Smooth muscle cell (in vitro differentiated cells): ENCODE data around the gene SLC13A4. TPM values are rescaled to one million over a fixed set of nuclear protein-coding genes. Genes with fewer than 3 reads are reported as not detected.
A peak's percentile ranks its signal among the peaks of the same experiment; 100 is the strongest.

Experiments
- DNase-seq: peaks from one replicate; lab custom pipeline; 2025; ENCODE audit not compliant: unreplicated experiment; lab: John Stamatoyannopoulos, UW
- H2AFZ ChIP-seq: fragments of 200-600 bp; sonication (generic); 2 replicates; pipeline ENCODE4 v1.6.0; 2016; ENCODE audit warnings: antibody characterized with exemption, low read depth, mild to moderate bottlenecking
- H3F3A ChIP-seq: fragments of 200-600 bp; sonication (generic); 2 replicates; pipeline ENCODE4 v1.6.0; 2017; ENCODE audit warnings: antibody characterized with exemption, low read depth
- H3K27ac ChIP-seq: fragments of 200-600 bp; sonication (generic); 2 replicates; pipeline ENCODE4 v1.5.1; 2016; ENCODE audit warnings: low read depth, mild to moderate bottlenecking
- H3K27me3 ChIP-seq: fragments of 200-600 bp; sonication (generic); 2 replicates; pipeline ENCODE4 v1.6.1; 2016; ENCODE audit warnings: low read depth, mild to moderate bottlenecking
- H3K36me3 ChIP-seq: fragments of 200-600 bp; sonication (generic); 2 replicates; pipeline ENCODE4 v1.5.1; 2016; ENCODE audit warnings: low read depth
- H3K4me1 ChIP-seq: fragments of 200-600 bp; sonication (generic); 2 replicates; pipeline ENCODE4 v1.5.1; 2016; ENCODE audit warnings: low read depth
- H3K4me2 ChIP-seq: fragments of 200-600 bp; sonication (generic); 2 replicates; pipeline ENCODE4 v1.6.0; 2016; ENCODE audit warnings: mild to moderate bottlenecking
- H3K4me3 ChIP-seq: fragments of 200-600 bp; sonication (generic); 2 replicates; pipeline ENCODE4 v1.5.1; 2016; ENCODE audit warnings: mild to moderate bottlenecking
- H3K79me2 ChIP-seq: fragments of 200-600 bp; sonication (generic); 2 replicates; pipeline ENCODE4 v1.6.0; 2016; ENCODE audit warnings: low read depth, mild to moderate bottlenecking
- H3K9ac ChIP-seq: fragments of 200-600 bp; sonication (generic); 2 replicates; pipeline ENCODE4 v1.6.0; 2016; ENCODE audit warnings: low read depth
- H3K9me3 ChIP-seq: fragments of 200-600 bp; sonication (generic); replicated peaks from 2 replicates; pipeline ENCODE4 v1.5.1; 2016; ENCODE audit warnings: low read depth
- H4K20me1 ChIP-seq: fragments of 200-600 bp; sonication (generic); 2 replicates; pipeline ENCODE4 v1.6.0; 2016; ENCODE audit warnings: low read depth
- CTCF ChIP-seq: fragments of 200-600 bp; sonication (generic); IDR thresholded peaks from 2 replicates; pipeline ENCODE4 v1.5.1; 2017; ENCODE audit warnings: borderline replicate concordance, mild to moderate bottlenecking, antibody characterized with exemption; ENCODE audit not compliant: insufficient read depth, poor library complexity, severe bottlenecking
- WGBS: methylation state at CpG from one replicate; pipeline ENCODE4 v1.1.7; 2016; ENCODE audit warnings: low lambda C conversion rate; 5-methylcytosine and 5-hydroxymethylcytosine counted together
- polyA plus RNA-seq: library from polyadenylated mRNA; unstranded; fragments of >200 nt; fragmentation: Nextera tagmentation; extraction: Ambion mirVana; gene quantifications from 2 replicates; pipeline ENCODE4 v1.2.1, GENCODE V29; 2016
- total RNA-seq: library from RNA; depleted of rRNA; stranded (reverse); fragments of >200 nt; gene quantifications from 2 replicates; pipeline ENCODE4 v1.2.3, GENCODE V29; 2014

Gene SLC13A4
- total and polyA plus RNA-seq, 2 experiments from 2014 or later = 0.61 TPM; not detected in 1

- 79% methylated on average over 1 of the region's 1 CpG for WGBS
- Histone ChIP-seq H3K79me2 (no peaks in the 10 kb centered on the region), H3K4me1 (peaks cover 39% of the 10 kb centered on the region), H4K20me1 (no peaks in the 10 kb centered on the region), H3K9ac (no peak overlapping the region), H3K4me3 (no peak overlapping the region), H3K27ac (peak overlapping the region; percentile 89), H2AFZ (no peak overlapping the region), H3K36me3 (no peaks in the 10 kb centered on the region), H3F3A (peaks cover 4% of the 10 kb centered on the region), H3K9me3 (no peaks in the 10 kb centered on the region), H3K27me3 (no peaks in the 10 kb centered on the region), H3K4me2 (no peak overlapping the region)
- no peak for TF ChIP-seq CTCF
- DNase-seq = no peak
Observed at GRCh38 chr7:135771051-135771450, 43.1 kb upstream of the SLC13A4 start.

DNA sequence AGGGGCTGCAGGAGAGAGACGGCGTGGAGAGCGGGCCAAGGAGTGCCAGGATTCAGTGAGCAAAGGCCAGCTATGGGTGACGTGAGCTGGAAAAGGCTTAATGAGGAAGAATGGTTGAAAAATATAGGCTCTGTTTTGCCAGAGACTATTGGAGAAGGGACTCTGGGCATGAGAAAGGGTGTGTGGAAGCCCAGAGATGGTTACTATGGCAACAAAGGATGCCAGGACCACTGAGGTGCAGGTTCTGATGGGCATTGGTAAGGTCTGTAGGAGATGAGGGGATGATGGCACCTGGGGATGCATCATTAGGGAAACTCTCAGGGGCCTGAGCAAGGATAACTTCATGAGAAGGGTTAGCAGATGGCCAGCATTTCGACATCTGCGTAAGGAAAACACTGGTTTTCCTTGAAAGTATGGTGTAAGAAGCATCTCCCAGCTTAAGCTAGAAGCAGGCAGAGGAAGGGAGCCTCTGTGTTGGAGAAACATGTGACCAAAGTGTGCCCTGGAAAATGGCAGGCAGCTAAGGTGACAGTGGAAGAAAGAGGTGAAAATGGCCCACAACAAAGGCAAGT, 42.2 kb upstream of the SLC13A4 start:
- TF ChIP-seq CTCF = no peak
- WGBS = 89% methylated on average over 6 of the region's 6 CpGs
- H3K4me2 ChIP-seq = no peak overlapping the region
- no peaks in the 10 kb centered on the region for H3K36me3 ChIP-seq
- no peaks in the 10 kb centered on the region for H3K27me3 ChIP-seq
- no peak overlapping the region for H3K27ac ChIP-seq
- H4K20me1 ChIP-seq = no peaks in the 10 kb centered on the region
- H2AFZ ChIP-seq = no peak overlapping the region
- no peaks in the 10 kb centered on the region for H3K79me2 ChIP-seq
- DNase-seq = no peak
- H3K4me3 ChIP-seq = no peak overlapping the region
- H3K9ac ChIP-seq = no peak overlapping the region
- peaks cover 39% of the 10 kb centered on the region for H3K4me1 ChIP-seq
- H3K9me3 ChIP-seq = no peaks in the 10 kb centered on the region
- peaks cover 4% of the 10 kb centered on the region for H3F3A ChIP-seq

DNA sequence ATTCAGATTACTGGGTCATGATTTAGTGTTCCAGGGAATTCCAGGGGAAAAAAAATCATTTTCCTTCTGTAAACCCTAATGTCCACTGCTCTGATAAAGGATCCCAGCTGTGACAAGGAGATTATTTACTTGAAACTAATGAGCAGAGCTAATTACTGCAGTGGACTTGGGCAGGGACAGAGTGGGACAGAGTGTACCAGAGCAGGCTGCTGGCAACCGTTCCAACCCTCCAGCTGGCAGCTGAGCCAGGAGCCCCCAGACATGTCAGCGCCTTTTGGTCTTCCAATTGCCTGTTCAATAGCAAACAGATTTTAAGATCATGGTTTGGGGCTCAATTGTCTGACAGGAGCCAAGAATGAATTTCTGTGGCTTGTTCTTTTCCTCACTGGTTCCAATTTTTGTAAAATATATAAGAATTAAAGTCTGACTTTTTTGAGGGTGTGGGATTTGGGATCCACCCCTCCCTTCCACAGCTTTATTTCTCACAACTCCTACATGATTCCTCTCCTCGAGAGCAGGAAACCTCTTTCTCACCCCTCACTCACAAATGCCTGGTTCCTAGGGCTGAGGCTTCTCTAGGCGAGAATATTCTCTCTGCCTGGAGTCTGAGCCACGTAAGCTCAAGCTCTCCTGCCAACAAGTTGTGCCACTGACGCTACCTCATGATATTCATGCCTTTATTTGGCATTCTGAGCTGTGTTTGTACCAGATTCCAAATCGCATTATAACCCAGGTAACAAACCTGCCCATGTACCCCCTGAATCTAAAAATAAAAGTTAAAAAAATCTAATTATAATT, 41.2 kb upstream of the SLC13A4 start:
- Histone ChIP-seq H4K20me1 (no peaks in the 10 kb centered on the region), H3K36me3 (no peaks in the 10 kb centered on the region), H3F3A (peaks cover 4% of the 10 kb centered on the region), H2AFZ (no peak overlapping the region), H3K27me3 (no peaks in the 10 kb centered on the region), H3K9ac (no peak overlapping the region), H3K79me2 (no peaks in the 10 kb centered on the region), H3K9me3 (no peaks in the 10 kb centered on the region), H3K27ac (no peak overlapping the region), H3K4me2 (no peak overlapping the region), H3K4me3 (no peak overlapping the region), H3K4me1 (peaks cover 35% of the 10 kb centered on the region)
- DNase-seq = no peak
- no peak for TF ChIP-seq CTCF
- 77% methylated on average over 7 of the region's 7 CpGs for WGBS
